Skin epidermis (tissue), 12 donors: Measurements from ENCODE around the gene DYNC1H1.
A peak's percentile ranks its signal among the peaks of the same experiment; 100 is the strongest.

Experiments
- H3K27ac ChIP-seq, 21 experiments: fragments of 200-600 bp; sonication (generic) in 11 of 21; one replicate each; pipeline ENCODE4 v1.5.0; 2020; ENCODE audit warnings: mild to moderate bottlenecking in 3 of 21, inconsistent platforms in 2 of 21, moderate library complexity in 2 of 21
- H3K4me3 ChIP-seq, 7 experiments: fragments of 200-600 bp; sonication (generic) in 2 of 7; one replicate each; pipeline ENCODE4 v1.5.0; 2020; ENCODE audit warnings: inconsistent platforms in 2 of 7, mild to moderate bottlenecking in 2 of 7, moderate library complexity in 1 of 7

Gene DYNC1H1

DNA sequence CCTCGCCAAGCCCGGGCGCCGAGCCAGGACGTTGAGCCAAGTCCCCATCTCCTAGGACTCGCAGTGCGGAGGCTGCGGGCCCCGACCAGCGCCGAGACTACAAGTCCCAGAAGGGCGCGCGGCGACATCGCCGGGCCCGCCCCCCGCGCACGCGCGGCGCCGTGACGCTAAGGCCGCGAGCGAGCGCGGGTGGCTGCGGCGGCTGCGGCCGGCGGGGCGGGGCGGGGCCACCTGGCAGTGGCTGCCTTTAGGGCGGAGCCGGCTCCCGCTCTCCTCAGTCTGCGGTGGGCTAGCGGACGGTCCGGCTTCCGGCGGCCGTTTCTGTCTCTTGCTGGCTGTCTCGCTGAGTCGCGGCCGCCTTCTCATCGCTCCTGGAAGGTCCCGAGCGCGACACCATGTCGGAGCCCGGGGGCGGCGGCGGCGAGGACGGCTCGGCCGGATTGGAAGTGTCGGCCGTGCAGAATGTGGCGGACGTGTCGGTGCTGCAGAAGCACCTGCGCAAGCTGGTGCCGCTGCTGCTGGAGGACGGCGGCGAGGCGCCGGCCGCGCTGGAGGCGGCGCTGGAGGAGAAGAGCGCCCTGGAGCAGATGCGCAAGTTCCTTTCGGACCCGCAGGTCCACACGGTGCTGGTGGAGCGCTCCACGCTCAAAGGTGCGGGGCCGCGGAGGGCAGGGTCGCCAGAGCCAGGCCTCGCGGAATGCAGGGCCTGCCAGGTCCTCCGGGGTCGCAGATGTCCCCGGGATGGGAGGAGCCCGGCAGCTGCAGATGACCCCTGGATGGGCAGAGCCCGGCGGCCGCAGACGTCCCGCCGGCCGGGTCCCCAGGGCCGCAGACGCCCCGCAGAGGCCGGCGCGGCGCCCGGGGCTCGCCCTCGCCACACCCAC, at the start of gene DYNC1H1:
Gene DYNC1H1, plus strand, starts transcription at position 277 of the 884 bp plus-strand sequence. Its CDS starts 119 bp downstream, at position 396.
- peak within 1 kb of the TSS; percentile 71 to 100 (median 92) for H3K4me3 ChIP-seq

DNA sequence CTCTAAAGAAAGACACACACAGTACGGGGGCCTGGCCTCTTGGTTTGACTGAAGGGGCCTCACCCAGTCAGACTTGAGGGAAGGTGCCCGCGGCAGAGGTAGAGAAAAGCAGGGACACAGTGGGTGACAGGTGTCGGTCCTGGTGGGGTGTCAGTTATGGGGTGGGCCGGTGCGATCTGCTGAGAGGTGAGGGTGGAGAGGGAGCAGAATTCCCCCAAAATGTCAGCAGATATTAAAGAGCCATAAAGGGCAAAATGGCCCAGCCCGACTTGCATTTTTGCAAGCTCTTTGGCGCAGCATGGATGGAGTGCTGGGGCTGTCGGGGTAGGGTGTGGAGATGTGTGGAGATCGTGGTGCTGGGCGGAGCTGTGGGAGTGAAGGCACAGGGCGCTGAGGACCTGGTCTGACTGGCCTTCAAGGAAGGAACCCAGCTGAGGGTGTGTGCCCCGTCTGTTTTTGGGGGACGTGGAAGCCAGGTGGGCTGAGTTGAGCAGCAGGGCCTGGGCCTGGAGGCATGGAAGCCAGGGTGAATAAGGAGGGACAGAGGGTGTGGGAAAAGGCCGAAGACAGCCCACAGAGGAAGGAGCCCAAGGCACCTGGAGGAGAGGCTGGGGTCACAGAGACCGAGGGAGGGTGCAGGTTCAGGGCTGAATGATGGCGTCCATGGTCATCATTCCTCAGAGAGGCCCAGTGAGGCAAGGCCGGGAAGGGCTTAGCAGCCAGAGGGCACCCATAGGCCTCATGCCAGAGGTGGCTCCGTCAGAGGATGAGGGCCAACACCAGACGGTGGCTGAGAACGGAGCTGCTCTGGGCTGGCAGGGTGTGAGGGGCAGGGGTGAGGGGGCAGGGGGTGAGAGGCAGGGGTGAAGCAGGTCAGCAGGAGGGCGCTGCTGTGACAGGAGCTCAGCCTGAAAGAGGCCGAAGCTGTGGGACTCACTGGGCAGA, 48.2 kb upstream of the DYNC1H1 start:
- H3K27ac ChIP-seq = peak overlapping the region in 1 of 21 experiments; percentile 31
- no peak overlapping the region for H3K4me3 ChIP-seq

More for the DNA sequence above, at the start of gene DYNC1H1:
- peak within 1 kb of the TSS; percentile 84 to 99 (median 93) for H3K27ac ChIP-seq

DNA sequence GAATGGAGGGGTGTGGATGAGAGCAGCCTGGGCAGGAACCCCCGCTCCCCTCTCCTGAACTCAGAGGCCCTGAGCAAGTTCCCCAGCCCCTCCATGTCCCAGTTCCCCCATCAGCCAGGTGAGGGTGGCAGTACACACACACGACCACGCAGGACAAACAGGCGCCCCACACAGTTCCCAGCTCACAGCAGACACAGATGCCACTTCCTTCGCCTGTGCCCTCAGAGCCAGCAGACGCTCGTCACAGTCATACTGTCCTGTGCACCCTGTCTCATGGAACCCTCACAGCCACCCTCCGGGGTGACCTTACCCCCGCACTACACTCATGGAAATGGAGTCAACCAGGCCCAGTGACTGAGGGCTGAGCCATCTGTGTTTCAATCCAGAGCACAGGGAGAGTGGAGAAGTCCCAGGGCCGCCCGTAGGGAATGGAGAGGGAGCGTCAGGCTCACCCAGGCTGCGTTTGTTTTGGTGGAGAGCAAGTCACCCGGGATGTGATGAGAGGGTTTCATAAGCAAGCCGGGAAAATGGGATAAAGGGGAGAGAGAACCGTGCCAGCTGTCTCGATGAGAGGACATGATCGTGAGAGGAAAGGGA, 47.5 kb upstream of the DYNC1H1 start:
- no peak overlapping the region for H3K4me3 ChIP-seq
- H3K27ac ChIP-seq = peak overlapping the region in 2 of 21 experiments; percentile 31 to 39

DNA sequence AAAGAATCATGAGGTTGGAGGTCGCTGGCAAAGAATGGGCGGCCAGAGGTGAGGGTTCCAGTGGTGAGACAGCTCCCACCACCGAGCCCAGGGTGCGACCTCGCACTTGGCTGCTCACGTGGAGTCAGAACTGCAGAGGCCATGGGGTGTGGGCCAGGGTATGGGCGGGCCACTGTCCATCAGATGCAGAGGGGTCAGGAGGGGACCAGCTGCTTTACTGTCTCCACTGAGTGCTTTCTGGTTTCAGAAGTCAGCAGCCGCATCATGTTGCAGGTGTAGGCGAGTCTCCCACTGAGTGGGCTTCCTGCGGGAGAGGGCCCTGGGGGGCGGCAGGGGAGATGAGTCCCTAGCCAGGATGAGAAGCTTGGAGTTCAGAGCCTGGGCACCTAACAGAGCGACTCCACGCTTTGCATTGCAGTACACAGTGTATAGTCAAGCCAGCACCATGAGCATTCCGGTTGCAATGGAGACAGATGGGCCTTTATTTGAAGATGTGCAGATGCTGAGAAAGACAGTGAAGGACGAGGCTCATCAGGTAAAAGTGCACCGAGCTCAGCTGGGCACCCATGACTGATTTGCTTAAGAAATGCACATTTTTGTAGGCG, 46.9 kb upstream of the DYNC1H1 start:
- peak overlapping the region in 1 of 21 experiments; percentile 39 for H3K27ac ChIP-seq

DNA sequence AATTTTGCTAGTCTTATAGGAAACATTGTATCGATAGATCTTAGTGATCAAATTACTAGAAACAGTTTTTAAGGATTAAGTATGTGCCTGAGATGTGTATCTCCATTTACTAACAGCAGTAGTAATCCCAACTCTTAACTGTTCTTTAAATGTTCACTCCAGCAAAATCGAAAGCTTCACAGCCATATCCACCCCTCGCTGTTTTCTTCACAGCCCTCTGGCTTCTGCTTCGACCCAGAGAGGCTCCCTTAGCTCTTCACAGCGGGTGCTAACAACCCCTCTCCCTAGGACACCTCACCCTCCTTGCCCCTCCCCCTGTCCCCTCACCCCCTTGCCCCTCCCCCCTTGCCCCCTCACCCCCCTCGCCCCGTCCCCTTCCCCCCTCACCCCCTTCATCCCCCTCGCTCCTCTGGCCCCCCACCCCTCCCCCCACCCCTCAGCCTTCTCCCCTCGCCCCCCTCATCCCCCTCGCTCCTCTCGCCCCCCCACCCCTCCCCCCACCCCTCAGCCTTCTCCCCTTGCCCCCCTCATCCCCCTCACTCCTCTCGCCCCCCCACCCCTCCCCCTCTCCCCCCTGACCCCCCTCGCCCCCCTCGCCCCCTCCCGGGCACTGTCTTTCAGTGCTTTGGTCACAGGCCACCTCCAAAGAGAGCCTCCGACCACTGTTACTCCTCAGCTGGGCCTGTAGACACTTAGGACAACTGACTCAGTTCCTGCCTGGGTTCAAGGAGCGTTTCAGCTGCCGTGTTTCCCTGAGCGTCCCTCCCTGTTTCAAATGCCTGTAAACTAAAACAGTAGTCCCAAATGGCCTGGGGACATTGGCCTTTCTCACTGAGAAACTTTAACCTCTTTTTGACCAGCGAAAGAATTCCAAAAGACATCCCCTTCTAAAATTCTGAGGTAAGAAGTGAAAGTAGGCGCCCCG, 46.0 kb upstream of the DYNC1H1 start:
- Histone ChIP-seq H3K27ac (no peak overlapping the region), H3K4me3 (no peak overlapping the region)

More for the DNA sequence above, 46.9 kb upstream of the DYNC1H1 start:
- no peak overlapping the region for H3K4me3 ChIP-seq

DNA sequence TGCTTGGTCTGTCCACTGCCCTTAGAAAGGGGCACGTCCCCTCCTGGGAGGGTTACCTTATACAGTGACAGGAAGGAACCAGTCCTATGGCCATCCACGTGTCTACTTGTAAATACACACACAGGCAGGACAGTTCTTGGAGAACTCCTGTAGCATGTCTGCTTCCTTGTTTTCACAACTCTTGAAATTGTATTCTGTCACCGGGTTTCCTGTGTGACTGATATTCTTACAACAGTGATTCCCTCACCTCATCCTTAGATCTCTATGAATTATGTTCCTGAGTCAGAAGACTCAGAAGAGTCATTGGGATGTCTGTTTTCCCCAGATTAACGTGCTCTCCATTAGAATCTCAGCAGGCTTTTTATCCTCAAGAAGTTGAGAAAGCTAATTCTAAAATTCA, 44.1 kb upstream of the DYNC1H1 start:
- Histone ChIP-seq H3K4me3 (no peak overlapping the region), H3K27ac (no peak overlapping the region)

DNA sequence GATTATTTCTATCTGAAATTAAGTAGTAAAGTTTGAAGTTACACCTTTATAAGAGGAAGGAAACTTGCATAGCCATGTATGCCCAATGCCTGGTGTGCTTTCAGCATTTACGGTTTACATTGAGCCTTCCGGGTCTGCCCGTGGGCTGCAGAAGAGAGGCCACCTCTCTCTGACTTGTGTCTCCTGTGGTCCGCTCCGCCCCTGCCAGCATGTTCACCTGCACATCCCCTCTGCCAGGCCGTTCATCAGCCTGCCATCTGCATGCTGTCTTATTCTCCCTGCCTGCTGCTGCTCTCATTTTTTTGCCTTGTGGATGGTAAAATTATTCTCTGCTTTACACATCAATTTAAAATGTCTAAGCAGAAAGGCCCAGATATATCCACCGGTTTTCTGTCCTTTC, 41.5 kb upstream of the DYNC1H1 start:
- Histone ChIP-seq H3K4me3 (no peak overlapping the region), H3K27ac (no peak overlapping the region)

DNA sequence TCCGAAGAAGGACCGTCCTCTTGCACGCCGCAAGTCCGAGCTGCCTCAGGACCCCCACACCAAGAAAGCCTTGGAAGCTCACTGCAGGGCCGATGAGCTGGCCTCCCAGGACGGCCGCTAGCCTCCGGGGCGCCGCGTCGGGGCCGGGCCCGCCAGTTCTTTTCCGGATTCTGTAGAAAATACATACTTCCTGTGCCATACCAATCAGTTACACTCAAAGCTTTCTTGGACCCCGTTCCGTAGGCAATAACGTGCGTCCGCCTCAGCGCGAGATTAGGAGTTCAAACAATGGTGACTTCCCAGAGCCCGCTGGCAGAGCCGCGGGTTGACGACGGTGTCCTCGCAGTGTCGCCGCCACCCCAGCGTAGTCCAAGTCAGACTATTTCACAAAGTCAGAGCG, 39.2 kb upstream of the DYNC1H1 start:
- Histone ChIP-seq H3K4me3 (no peak overlapping the region), H3K27ac (no peak overlapping the region)

DNA sequence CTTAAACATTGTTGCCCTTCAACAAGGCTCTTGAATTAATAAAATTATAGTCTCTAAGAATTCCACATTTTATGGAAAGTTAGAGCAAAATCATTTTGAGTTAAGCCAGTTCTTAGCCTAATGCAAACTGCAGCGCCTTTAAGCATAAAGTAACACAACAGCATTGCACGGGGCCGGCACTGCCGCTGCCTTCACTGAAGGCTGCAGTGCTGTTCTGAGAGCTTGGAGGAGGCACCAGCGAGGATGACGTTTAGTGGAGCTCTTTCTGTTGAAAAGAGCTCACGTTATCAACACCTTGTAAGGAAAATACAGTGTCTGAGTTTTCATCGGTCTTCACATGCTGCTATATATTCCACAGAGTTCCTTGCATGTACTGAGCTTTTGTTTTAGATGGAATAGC, 38.3 kb upstream of the DYNC1H1 start:
- H3K4me3 ChIP-seq = no peak overlapping the region
- peak overlapping the region in 3 of 21 experiments; percentile 25 to 49 (median 36) for H3K27ac ChIP-seq

DNA sequence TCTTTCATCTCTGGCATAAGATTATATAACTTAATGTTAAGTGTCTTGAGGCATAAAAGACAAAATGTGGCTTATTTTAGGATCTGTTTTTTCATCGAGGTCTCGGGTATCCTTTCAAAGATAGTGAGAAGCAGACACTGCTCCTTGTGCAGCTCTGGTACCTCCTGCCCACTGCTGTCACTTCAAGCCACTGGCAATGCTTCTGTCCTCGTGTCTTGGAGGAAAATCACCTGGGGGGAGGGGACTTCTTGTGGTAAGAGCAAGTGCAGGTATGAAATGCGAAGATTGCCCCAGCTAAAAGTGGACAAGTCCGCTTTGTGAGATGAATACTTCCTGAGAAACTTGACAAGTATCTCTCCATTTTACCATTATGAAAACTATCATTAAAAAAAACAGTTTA, 37.8 kb upstream of the DYNC1H1 start:
- Histone ChIP-seq H3K27ac (peak overlapping the region in 8 of 21 experiments; percentile 8 to 49 (median 36)), H3K4me3 (no peak overlapping the region)

DNA sequence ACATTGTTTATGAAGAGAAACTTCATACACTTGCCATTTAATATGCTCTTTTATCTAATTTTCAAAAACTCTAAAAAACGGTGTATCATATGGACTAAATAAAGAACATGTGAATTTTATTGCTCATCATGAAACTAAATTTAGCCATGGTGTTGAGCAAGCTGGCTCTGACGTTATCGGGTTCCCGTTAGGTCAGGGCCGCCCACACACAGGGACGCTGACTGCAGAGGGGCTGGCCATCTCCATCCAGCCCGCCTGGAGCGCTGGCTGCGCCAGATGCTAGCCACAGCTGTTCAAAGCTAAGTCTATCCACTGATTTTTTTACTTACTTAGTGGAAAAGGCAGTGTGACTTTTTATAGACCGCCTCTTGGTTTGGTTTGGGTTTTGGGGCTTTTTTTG, 36.5 kb upstream of the DYNC1H1 start:
- peak overlapping the region in 11 of 21 experiments; percentile 10 to 64 (median 46) for H3K27ac ChIP-seq

DNA sequence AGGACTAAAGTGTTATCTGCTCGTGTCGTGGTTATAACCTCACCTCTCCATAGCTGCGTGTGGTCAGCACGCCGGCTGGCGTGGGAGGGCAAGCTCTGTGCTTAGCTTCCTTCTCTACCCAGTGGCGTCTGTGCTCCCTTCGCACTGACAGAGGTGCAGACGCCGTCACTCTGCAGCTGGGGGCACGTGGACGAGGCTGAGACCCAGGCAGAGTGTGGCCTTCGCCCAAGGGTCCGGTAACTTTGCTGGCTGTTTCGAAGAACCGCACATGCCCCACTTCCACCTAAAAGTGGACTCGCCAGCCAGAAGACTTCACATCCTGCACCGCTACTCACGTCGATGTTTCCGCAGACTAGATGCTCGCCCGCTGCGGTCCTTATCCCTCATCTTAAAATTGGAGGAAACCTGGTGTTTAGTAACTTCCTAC, 35.9 kb upstream of the DYNC1H1 start:
- Histone ChIP-seq H3K27ac (peak overlapping the region in 15 of 21 experiments; percentile 1 to 62 (median 46)), H3K4me3 (no peak overlapping the region)

More for the DNA sequence above, 36.5 kb upstream of the DYNC1H1 start:
- no peak overlapping the region for H3K4me3 ChIP-seq

DNA sequence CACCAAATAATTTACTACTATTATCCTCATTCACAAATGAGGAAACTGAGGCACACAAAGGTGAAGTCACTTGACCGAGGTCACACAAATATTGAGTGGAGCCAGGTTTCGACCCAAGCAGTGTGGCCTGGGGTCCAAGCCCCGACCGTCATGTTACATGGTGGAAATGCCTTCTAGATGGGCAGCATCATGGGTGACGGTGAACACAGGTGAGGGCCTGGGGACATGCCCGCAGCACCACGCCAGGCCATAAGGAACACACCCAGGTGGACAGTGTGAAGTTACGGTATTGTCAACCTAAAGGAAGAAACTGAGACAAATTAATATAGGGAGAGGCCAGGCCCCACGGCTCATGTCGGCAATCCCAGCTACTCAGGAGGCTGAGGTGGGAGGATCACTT, 35.3 kb upstream of the DYNC1H1 start:
- Histone ChIP-seq H3K27ac (no peak overlapping the region), H3K4me3 (no peak overlapping the region)

DNA sequence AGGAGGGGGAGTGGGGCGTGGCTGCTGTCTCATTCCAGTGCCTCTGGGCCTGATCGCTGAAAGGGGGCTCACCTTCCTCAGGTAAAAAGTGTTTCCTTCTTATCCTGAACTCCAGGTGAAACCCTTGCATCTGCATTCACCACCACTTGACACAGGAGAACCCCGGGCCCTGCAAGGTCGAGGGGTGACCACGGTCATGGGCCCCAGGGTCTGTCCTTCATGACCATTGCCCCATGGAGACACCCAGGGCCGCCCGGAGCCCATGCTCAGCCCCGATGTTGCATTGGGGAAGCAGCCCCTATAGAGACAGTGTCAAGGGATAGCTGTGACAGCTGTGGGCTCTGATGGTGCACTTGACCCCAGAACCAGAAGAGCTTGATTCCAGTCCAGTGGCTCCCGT, 34.4 kb upstream of the DYNC1H1 start:
- Histone ChIP-seq H3K4me3 (no peak overlapping the region), H3K27ac (no peak overlapping the region)

DNA sequence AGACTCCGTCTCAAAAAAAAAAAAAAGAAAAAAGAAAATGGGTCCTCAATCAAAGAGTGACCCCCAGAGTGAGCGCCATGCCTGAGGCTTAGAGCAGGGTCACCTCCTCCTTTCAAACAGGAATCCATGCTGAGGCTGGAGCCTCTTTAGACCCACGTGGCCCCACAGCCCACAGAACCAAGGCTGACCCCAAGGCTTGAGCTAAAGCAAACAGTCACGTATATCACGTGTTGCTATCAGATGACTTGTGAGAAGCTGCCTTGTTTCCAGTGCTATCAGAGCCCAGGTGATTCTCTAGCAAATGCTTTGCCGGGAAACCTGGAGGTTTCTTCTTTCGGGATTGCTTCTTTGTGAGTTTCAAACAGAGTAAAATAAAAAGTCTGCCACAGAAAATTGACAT, 31.7 kb upstream of the DYNC1H1 start:
- Histone ChIP-seq H3K4me3 (no peak overlapping the region), H3K27ac (no peak overlapping the region)

DNA sequence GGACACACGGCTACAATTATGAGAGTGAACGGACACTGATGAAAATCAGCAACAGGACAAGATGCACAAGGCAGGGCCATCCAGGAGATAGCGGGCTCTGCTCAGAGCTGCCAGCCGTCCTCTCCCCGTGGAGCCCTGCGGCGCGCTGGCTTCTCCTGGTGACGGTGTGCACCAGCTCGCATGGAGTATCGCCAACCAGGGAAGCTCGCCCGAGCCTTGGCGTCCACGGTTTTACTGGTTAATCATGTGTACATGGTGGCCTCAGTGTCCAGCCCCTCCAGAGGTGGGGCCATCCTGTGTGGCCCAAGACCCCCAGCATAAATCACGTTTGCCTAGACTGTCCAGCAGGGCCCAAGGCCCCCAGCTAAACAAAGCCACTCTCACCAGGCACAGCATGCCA, 31.2 kb upstream of the DYNC1H1 start:
- Histone ChIP-seq H3K27ac (peak overlapping the region in 2 of 21 experiments; percentile 42 to 46), H3K4me3 (no peak overlapping the region)

DNA sequence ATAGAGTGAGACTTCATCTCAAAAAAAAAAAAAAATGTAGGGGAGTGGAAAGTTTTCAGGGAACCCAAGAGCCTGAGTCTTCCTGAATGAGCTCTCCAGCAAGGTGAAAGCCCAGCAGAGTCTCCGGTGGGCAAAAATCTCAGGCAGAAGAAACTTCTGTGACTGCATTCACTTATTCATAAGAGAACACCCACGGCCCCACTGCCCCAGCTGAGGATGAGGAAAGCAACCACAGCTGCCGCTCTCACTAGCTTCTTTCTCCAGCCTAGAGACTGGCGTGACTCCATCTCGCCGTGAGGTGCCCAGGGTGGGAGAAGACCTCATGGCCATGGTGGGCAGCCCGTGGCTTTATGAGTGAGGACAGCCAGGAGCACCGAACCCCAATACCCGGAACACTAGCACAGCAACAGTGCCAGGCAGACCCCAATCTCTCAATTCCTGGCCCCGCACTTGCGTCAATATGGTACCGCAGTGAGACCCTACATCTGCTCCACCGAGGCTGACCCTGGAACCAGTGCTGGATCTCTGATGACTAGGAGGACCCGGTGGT, 29.7 kb upstream of the DYNC1H1 start:
- H3K27ac ChIP-seq = no peak overlapping the region
- H3K4me3 ChIP-seq = no peak overlapping the region
